HL-60/S4 treated with retinoic acid at 250 ng/mL for 4 days and 3 days (cell line): ENCODE results near the gene PPP2R1A.

ENCODE experiments used
- in situ Hi-C: fragments of 300-500 bp; cut with MboI; formaldehyde crosslinking; loops from 2 replicates; pipeline ENCODE4 v1.7.0; 2022; ENCODE audit warnings: low sequenced_read_pairs

The PPP2R1A gene

DNA sequence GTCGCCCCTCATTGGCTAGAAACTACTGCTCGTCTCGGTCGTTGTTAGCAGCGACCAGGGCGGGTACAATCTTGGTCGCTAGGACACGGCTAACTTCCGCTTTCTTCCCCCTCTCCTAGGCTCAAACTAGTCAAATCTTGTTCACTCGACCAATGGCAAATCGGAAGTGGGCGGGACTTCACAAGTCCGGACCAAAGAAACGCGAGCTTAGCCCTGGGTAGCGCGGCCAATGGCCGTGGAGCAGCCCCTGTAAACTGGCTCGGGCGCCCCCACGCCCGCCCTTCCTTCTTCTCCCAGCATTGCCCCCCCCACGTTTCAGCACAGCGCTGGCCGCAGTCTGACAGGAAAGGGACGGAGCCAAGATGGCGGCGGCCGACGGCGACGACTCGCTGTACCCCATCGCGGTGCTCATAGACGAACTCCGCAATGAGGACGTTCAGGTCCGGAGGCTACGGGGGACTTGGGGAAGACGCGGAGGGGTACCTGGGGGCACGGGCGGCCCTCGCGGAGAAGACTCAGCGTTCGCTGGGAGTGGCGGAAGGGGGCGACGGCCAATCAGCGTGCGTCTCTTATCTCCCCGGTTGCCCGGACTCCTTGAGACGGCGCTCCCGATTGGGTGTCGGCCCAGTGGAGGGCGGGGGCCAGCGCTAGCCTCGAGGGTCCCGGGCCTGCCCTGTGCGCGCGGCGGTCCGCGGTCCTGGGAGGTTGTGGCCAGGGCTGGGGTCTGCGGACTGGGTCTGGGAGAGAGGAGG, at the start of gene PPP2R1A:
TSS of gene PPP2R1A (plus strand) at position 318 of the 752 bp plus-strand sequence. CDS start at position 363, 45 bp downstream.
- in situ Hi-C loops: no loop called here

DNA sequence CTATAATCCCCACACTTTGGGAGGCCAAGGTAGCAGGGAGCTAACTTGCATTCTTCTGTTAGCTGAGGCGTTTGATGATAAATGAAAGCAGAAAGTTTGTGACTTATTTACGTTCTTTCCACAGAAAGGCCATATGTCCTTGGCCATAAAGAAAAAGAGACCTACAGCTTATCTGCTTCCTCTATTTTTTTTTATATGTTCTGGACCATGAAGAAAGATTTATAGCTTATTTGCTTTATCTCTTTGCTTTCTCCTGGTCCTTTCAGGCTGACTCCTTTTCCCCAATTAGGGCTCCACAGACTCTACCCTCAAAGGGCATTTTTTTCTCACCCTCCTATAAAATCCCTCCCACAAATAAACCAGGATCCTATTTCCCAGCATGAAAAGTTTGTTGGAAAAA, 48.6 kb upstream of the PPP2R1A start:
- in situ Hi-C loops: no loop called here

DNA sequence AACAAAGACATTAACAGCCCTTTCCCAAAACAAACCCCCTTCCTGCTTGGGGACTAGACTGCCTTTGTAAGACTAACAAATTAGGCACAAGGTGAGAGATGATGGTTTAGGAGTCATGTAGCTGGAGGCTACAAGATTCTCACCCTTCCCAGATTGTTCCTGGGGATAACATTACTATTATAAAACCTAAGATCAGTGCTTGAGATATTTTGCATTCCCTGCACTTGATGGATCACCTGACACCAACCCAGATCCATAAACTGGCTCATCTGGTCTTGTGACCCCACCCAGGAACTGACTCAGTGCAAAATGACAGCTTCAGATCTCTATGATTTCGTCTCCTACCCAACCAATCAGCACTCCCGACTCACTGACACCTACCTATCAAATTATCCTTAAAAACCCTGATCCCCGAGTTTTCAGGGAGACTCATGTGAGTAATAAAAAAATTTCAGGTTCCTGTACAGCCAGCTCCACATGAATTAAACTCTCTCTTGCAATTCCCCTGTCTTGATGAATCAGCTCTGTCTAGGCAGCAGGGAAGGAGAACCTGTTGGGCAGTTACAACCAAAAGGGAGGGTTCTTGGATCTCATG, 47.8 kb upstream of the PPP2R1A start:
- in situ Hi-C loops: no loop called here

DNA sequence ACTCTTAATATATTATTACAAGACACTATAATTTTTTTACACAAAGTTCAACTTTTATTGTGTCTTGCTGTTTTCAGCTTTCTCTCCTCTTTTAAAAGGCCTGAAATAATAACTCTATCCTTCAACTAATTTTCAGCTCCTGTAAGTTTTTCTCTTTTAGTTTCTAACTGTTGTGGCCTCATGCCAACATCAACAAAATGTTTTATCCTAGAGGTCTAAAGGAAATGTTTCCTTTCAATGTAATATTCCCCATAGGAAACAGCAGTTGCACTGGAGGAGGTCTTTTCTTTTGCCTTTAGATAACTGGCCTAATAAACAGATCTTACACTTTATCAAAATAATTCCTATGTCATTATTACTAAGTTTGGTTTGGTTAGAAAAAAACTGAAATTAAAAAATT, 41.6 kb upstream of the PPP2R1A start:
- in situ Hi-C loops: no loop called here

DNA sequence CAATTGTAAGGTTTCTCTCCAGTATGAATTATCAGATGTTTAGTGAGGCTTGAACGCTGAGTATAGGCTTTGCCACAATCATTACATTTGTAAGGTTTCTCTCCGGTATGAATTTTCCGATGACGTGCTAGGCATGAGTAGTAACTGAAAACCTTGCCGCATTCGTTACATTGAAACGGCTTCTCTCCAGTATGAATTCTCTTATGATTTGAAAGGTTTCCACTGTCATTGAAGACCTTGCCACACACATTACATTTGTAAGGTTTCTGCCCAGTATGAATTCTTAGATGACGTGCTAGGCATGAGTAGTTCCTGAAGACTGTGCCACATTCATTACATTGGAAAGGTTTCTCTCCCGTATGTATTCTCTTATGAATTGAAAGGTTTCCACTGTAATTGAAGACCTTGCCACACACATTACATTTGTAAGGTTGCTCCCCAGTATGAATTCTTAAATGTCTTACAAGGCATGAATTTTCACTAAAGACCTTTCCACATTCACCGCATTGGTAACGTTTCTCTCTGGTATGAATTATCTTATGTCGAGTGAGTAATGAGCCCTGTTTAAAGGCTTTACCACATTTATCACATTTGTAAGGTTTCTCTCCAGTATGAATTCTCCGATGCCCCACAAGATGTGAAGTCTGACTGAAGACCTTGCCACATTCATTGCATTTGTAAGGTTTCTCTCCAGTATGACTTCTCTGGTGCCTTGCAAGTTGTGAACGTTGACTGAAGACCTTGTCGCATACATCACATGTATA, 34.1 kb upstream of the PPP2R1A start:
- in situ Hi-C loops: no loop called here

DNA sequence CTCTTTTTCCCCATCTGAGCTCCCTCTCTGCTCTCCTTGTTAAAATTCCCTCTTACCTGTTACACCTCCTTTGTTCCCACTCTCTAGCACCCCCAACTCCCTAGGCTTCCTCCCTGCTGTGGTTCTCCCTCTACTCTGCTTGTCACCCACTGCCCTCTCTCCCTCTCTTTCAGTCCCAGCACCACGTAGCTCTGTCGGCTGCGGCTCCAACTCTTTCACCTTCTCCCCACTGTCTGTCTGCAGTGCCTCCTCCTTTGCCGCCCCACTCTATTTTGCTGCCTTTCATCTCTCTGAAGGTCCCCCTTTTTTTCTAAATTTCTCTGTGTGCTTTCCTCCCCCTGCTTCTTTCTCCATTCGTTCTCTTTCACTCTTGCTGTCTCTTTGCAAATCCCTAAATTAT, 19.5 kb upstream of the PPP2R1A start:
- in situ Hi-C loops: no loop called here

DNA sequence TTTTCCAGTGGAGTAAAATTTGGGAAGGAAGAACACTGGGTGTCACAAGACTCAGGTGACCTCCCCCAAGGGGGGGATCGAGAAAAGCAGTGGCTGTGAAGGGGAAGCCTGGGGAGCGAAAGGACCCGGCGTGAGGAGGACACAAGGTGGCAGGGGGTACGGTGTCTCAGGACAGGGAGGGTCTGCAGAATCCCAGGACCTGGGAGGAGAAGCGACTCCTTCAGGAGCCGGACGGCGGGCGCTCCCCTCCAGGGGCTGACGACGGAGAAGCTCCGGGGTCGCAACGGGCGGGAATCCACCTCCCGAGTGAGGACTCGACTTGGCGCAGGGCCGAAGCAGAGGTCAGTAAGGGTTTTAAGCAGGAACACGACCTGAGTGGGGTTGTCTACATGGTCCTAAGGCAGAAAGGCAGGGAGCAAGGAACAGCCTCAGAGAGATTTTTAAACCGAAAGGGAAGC, 19.0 kb upstream of the PPP2R1A start:
- in situ Hi-C loops: no loop called here

DNA sequence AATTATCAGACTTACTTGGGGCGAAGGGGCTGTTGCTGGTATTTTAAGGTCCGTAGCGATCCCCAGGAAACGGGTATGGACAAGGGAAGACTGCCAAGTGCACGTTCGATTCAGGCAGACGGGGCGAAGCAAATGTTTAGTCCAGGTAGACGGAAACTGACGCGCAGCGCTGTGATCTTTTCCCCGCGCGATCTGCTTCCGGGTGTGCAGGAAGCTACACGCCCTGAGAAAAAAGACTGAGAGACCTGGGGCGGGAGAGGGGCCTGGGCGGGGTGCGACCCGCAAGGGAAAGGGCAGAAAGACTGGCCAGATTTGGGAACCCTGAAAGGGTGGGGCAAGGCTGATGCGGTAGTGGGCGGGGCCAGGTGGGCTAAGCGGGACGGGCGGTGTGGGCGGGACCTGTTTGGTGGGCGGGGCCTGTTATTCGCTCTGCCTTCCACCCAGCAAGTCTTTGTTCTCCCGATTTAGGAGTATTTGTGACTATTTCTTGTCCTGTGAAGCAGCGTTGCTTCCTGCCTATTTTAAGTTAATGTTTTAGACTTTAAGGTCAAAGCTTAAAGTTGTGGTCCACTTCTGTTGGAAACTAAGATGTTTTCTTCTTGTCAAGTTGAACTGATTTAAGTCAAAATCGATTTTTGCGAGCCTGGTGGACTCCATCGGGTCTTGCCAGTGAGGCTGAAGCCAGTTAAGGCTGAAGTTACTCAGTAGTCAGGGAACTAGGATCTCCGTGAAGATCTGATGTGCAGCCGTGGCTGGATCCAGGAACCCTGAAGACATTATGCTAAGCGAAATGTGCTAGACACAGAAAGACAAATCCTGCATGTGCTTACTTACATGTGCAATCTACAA, 18.3 kb upstream of the PPP2R1A start, which contains the start of gene ZNF836:
TSS of gene ZNF836 (minus strand) at position 301 of the 849 bp plus-strand sequence. CDS start 3,549 bp downstream, outside the sequence.
- in situ Hi-C loops: no loop called here

DNA sequence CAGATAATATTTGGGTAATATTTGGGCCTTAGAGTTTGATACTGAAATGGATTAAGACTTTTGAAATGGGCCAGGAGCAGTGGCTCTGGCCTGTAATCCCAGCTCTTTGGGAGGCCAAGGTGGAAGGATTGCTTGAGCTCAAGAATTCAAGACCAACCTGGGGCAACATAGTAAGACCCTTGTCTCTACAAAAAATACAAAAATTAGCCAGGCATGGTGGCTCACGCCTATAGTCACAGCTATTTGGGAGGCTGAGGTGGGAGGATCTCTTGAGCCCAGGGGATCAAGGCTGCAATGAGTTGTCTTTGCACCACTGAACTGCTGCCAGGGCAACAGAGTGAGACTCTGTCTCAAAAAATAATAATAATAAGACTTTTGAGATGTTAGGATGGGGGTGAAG, 17.5 kb upstream of the PPP2R1A start:
- in situ Hi-C loops: no loop called here

DNA sequence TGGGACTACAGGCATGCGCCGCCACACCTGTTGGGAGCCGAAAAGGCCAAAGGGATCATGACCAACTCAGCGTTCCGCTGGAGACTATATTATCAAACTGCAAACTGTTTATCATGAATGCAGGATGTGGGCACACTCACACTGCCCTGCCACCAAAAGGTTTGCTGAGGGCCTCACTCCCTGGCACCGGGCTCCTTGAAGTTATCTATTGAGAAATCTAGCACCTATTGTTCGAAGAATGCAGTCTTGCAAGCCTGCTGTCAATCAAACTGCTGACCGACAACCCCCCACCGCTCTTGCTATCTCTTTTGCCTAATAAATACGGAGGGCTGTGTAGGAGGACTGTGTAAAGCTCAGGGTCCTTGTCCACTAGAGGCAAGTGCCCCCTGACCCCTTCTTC, 13.3 kb upstream of the PPP2R1A start:
- in situ Hi-C loops: no loop called here

DNA sequence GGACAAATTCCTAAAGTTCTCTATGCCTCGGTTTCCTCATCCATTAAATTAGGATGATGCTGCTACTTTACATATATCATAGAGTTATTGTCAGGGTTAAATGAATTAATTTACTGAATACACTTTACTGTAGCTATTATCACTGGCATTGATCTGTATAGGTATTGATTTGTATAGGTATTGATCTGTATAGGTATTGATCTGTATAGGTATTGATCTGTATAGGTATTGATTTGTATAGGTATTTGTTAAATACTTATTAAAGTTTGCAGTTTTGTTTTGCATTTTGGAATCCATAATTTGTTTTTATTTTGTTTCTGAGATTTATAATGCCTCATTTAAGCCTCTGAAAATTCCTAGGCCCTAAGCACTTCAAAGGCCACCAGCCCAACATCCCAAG, 2.4 kb upstream of the PPP2R1A start:
- in situ Hi-C loops: no loop called here

DNA sequence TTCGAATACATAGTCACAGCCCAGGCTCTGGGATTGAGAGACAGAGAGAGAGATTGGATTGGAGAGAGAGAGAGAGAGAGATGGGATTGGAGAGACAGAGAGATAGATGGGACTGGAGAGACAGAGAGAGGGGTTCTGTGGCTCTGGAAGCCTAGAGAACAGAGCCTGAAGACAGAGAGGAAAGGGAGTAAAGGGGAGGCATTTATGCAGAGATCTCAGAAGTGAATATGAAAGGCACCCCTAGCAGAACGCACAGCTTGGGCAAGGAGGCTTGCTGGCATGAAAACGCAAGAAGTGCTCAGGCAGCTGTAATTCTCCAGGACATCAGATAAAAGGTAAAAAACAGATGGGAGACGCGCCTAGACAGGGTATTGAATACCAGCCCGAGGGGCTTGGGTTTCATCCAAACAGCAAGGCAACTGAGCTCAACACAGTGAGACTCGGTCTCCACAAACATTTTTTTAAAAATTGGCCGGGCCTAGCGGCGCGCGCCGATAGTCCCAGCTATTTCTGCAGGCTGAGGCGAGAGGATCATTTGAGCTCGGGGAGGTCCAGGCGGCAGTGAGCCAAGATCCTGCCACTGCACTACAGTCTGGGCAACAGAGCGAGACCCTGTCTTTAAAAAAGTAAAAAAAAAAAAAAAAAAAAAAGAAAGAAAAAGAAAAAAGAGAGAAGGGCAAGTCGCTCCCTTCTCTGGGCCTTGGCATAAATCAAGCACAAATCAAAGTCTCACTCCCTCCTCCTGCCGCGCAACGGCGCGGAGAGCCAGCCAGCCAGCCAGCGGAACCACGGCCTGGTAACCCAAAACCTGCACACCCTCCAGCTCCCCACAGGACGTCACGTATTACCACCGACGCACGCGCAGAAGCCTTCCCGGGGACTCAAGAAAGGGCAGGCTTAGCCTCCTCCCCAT, 774 bp upstream of the PPP2R1A start:
- in situ Hi-C loops: no loop called here

DNA sequence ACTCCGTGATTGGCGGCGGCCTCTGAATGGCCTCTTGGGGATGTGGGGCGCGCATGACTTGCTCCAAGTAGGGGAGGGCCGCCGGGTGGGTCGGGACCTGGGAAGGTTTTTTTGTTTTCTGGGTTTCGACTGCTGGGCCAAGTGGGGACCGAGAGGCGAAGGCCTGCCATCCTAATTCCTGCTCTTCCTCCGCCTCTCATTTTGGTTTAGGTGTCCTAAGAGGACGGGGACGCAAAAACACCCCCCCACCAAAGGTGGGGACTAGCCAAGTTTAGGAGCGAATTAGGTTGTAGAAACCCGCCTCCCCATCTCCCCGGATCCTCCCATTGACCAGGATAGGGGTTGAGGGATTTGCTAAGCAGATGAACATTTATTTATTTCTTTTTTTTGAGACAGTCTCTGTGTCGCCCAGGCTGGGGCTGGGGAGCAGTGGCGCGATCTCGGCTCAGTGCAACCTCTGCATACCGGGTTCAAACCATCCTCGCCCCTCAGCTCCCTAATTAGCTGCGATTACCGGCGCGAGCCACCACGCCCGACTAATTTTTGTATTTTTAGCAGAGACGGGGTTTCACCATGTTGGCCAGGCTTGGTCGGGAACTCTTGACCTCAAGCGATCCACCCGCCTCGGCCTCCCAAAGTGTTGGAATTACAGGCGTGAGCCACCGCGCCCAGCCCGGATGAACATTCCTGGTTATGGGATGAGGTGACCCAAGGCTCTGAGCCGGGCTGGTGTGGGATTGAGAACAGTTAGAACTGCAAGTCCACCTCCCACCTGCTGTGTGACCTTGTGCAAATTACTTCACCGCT, 838 bp downstream of the PPP2R1A start:
- in situ Hi-C loops: no loop called here

DNA sequence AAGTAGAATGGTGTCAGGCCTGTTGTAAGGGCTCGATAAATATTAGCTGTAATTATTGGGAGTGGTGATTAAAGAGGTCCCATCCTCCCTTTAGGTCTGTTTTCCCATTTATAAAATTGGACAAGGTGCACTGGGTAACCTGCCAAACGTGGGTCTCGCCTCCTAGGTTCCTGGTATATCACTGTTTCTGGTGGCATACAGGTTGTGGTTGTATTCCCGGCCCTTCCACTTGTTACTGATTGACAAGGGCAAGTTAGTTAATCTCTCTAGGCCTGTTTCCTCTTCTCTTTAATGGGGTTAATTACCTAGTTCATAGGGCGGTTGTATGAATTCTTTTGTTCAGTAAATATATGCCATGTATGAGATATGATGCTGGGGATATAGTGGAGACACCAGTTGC, 1.5 kb downstream of the PPP2R1A start:
- in situ Hi-C loops: no loop called here

DNA sequence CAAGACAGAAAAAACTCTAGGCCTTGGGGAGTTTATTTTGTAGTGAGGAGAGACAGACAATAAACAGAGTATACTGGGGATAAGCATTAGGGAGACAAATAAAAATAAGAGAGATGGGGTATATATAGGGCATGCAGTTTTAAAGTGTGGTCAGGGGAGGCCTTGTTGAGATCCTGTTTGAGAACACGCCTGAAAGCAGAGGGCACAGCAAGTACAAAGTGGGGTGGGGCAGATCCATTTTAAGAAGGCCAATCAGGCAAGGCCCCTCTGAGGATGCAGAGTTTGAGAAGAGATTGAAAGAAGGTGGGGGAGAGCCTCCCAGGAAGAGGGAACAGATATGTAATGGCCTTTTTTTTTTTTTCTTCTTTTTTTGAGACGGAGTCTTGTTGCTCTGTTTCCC, 2.1 kb downstream of the PPP2R1A start:
- in situ Hi-C loops: no loop called here

DNA sequence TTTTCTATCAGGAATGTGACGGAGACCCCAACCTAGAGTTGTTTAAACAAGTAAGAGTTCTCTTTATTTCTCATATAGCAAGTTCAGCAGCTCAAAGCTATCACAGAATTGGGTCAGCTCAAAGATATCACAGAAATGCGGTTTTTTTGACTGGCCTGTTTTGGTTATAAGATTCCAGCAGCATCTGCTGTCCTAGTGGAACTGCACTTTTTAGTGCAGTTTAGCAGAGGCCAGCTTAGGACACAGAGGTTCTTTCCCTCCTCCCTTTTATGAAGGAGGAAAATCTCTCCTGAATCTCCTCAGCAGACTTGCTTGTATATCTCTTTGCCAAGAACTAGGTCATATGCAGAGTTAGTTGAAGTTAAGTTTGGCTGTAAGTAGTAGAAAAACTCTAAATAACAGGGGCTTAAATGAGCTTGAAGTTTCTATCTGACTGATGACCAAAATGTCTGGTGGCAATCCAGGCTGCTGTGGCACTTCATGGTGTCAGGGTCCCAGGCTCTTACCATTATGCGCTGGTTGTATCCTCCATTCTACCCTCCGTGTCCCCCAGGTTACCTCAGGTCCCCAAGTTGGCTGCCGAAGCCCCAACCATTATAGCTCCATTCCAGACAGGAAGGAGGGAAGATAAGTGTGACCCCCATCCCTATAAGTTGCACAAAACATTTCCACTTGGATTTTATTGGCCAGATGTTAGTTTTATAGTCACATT, 6.6 kb downstream of the PPP2R1A start:
- in situ Hi-C loops: no loop called here

DNA sequence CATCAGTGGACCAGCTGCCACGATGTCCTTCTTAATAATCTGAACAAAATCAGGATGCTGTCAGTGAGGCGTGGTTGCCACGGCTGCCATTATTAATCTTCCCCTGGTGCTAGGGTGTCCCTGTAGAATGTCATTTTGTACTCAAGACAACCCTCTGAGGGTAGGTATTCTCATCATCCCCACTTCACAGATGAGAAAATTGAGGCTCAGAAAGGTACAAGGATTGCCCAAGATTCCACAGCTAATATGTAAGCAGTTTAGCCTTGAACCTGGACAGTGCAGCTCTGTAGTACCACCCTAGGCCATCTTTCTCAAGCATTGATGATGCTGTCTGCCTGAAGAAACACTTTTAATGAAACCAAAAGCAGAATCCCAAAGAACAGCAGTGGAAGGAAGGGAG, 8.1 kb downstream of the PPP2R1A start:
- in situ Hi-C loops: no loop called here

DNA sequence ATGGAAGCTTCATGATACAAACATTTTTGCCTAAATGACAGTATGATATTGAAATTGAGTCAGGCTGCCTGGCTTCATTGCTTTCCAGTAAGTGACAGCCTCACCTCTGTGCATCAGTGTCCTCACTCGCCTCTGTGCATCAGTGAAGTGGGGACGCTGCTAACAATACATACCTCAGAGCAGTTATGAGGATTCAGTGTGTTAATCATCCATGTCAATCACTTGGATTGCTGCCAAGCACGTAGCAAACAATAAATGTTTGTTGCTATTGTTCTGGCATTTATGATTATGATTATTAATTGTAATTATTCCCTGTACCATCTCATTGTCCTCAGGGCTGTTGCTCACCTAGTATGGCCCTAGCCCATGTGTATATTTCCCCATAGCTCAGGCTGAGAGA, 8.8 kb downstream of the PPP2R1A start:
- in situ Hi-C loops: no loop called here
